Left hindlimb (tissue), 1 donor: ENCODE data around the gene ZNF121.
"Not testable (repeated sequence)": the region's sequence is repeated elsewhere in the genome, so short reads cannot be mapped to it uniquely, and the experiment has no call there.

Experiments used
- DNase-seq: peaks from one replicate; pipeline ENCODE4 v3.0.0-alpha.2; 2018

ZNF121 gene

GRCh38 chr19:9584073-9584833 lies at the start of gene ZNF121:
Gene ZNF121 (minus strand): TSS chr19:9584504. CDS start chr19:9568097, 16,407 bp downstream.
- DNase-seq = peak; percentile 93

GRCh38 chr19:9627856-9628255 lies 43.6 kb upstream of the ZNF121 start:
- no peak for DNase-seq

- DNase-seq = no peak
These were observed 38.2 kb upstream of the ZNF121 start for GRCh38 chr19:9622531-9622930.

GRCh38 chr19:9621156-9622037 lies 37.1 kb upstream of the ZNF121 start, which contains the start of gene ZNF561:
Gene ZNF561 (minus strand): TSS chr19:9621232. CDS start chr19:9619456, 1,776 bp downstream.
- DNase-seq = peak; percentile 93

GRCh38 chr19:9620842-9621155 lies 36.5 kb upstream of the ZNF121 start:
- DNase-seq = no peak

- DNase-seq = no peak
These were observed 31.5 kb upstream of the ZNF121 start for GRCh38 chr19:9615844-9616243.

- no peak for DNase-seq
These were observed 26.3 kb upstream of the ZNF121 start for GRCh38 chr19:9610484-9611113.

- no peak for DNase-seq
These were observed 24.6 kb upstream of the ZNF121 start for GRCh38 chr19:9608912-9609311.

- DNase-seq = no peak
These were observed 12.7 kb upstream of the ZNF121 start for GRCh38 chr19:9597027-9597426.

GRCh38 chr19:9586764-9587163 lies 2.5 kb upstream of the ZNF121 start:
- DNase-seq = peak; percentile 40

- not testable (repeated sequence) for DNase-seq
These were observed 2.1 kb downstream of the ZNF121 start for GRCh38 chr19:9582081-9582725.

GRCh38 chr19:9580728-9581127 lies 3.6 kb downstream of the ZNF121 start:
- no peak for DNase-seq

GRCh38 chr19:9570255-9570654 lies 14.0 kb downstream of the ZNF121 start:
- no peak for DNase-seq

GRCh38 chr19:9566729-9567128 lies 17.6 kb downstream of the ZNF121 start:
- DNase-seq = no peak

GRCh38 chr19:9565900-9566705 lies 18.2 kb downstream of the ZNF121 start:
- DNase-seq = no peak

GRCh38 chr19:9552536-9553274 lies 31.6 kb downstream of the ZNF121 start:
- no peak for DNase-seq

- DNase-seq = no peak
These were observed 36.4 kb downstream of the ZNF121 start for GRCh38 chr19:9547870-9548269.

GRCh38 chr19:9541281-9541680 lies 43.0 kb downstream of the ZNF121 start:
- DNase-seq = not testable (repeated sequence)

- not testable (repeated sequence) for DNase-seq
These were observed 44.4 kb downstream of the ZNF121 start for GRCh38 chr19:9539921-9540320.

- DNase-seq = not testable (repeated sequence)
These were observed 45.1 kb downstream of the ZNF121 start for GRCh38 chr19:9539201-9539600.
